Duodenal mucosa (tissue), 2 donors: Measurements from ENCODE around the gene EHD3.
A peak's percentile ranks its signal among the peaks of the same experiment; 100 is the strongest.

Experiments used
- H3K27ac ChIP-seq: one replicate; pipeline ENCODE4 v1.7.0; 2013; ENCODE audit warnings: low read depth, low read length
- H3K27me3 ChIP-seq, 2 donors: one replicate each; pipeline ENCODE4 v1.7.0; 2013; ENCODE audit warnings: low read length in 2 of 2, control low read depth in 1 of 2; ENCODE audit not compliant: insufficient read depth in 2 of 2, control insufficient read depth in 1 of 2
- H3K36me3 ChIP-seq, 2 donors: one replicate each; pipeline ENCODE4 v1.7.0; 2013; ENCODE audit warnings: low read length in 2 of 2, control low read depth in 1 of 2; ENCODE audit not compliant: insufficient read depth in 2 of 2, control insufficient read depth in 1 of 2
- H3K4me1 ChIP-seq, 2 donors: one replicate each; pipeline ENCODE4 v1.7.0; 2013; ENCODE audit warnings: low read length in 2 of 2, control low read depth in 1 of 2; ENCODE audit not compliant: insufficient read depth in 2 of 2, control insufficient read depth in 1 of 2
- H3K4me3 ChIP-seq, 2 donors: one replicate each; pipeline ENCODE4 v1.7.0; 2013; ENCODE audit warnings: low read length in 2 of 2, low read depth in 1 of 2
- H3K9ac ChIP-seq, 2 donors: one replicate each; pipeline ENCODE4 v1.7.0; 2013; ENCODE audit warnings: low read length in 2 of 2, low read depth in 1 of 2
- H3K9me3 ChIP-seq, 2 donors: one replicate each; pipeline ENCODE4 v1.7.0; 2013; ENCODE audit warnings: low read length in 2 of 2, control low read depth in 1 of 2; ENCODE audit not compliant: control insufficient read depth in 1 of 2

The EHD3 gene

DNA sequence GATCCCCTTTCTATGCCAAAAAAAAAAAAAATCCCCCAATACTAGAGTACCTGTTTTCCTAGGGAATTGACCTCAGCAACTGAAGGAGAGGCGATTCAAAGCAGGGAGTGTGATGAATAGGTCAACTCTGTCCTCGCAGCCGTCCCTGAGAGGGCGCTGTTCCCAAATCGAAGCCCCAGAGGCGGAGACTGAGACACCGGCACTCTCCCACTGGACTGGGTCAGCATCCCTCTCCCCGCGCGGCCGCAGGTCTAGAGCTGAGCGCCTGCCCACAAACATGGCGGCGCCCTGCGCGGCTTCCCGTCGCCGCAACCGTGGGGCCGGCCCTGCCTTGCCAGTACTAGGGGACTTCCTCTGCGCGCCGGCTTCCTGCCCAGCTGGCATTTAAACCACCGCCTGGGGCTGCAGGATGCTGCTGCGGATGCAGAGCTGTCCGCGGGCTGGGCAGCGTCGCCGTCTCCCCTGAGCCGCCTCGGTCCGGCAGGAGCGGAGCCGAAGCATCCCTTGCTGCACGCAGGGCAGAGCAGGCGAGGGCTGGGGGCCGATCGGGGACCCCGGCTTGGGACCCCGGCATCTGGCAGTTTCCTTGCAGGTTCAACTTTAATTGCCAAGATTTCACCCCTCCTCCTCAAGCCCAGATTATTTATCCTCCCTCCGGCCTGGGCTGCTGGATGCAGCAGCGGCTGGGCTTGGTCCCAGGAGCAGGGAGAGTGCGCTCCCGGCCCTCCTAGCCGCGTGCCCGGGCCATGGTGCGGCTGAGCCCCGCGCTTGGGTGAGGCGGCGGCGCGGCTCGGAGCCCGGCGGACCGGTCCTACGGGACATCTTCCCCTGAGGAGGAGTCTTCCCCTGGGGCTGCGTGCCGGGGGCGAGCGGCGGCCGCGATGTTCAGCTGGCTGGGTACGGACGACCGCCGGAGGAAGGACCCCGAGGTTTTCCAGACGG lies at the start of gene EHD3:
EHD3 (plus strand) TSS at position 412 of the 942 bp plus-strand sequence; CDS start at position 882, 470 bp downstream.
- H3K36me3 ChIP-seq, result no peaks in the 10 kb centered on the region
- no peak within 1 kb of the TSS for H3K27ac ChIP-seq
- no peaks in the 10 kb centered on the region for H3K9me3 ChIP-seq
- peaks cover 0 to 10% of the 10 kb centered on the region in 2 donors for H3K27me3 ChIP-seq
- H3K4me3 ChIP-seq, result peak within 1 kb of the TSS; percentile 78 to 80
- H3K9ac ChIP-seq, result peak within 1 kb of the TSS; percentile 32 to 48
- peaks cover 8 to 11% of the 10 kb centered on the region in 2 donors for H3K4me1 ChIP-seq

DNA sequence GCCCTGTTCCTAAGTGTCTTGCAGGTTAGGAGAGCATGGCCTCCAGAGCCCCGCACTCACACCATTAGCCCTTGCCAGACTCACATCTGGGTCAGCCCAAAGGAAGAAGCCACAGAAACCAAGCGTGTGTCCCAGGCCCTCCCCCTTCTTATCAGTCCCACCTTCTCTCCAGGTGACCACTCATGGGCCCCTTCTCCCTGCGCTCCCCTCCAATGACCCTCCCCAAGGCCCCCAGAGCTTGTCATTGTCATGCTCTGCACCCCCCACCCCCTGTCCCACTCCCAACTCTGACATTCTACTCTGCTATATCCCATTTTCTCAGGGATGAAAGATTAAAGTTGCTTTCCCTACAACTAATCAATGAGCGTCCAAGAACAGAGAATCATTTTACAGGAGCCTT lies 46.8 kb upstream of the EHD3 start:
- Histone ChIP-seq H3K36me3 (no peaks in the 10 kb centered on the region), H3K4me1 (no peaks in the 10 kb centered on the region), H3K9ac (no peak overlapping the region), H3K27me3 (peaks cover 0 to 4% of the 10 kb centered on the region in 2 donors), H3K27ac (no peak overlapping the region), H3K9me3 (no peaks in the 10 kb centered on the region), H3K4me3 (no peak overlapping the region)

DNA sequence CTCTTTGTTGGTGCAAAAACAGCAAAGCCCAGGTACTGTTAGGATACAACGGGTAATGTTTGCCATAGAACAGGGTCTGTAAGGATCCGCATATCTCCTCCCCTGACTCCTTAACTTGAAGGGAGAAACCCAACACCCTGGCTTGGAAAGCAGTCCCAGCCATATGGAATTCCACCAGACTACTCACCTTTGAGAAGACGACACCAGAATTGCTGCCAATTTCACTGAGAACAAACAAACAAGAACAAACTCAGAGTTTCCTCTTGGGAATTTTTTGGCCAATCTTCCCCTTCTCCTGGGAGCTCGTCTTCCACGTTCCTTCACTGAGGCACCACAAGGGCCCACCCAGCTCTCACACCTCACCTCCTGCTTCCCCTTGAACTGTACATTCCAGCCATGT lies 45.8 kb upstream of the EHD3 start:
- Histone ChIP-seq H3K4me3 (no peak overlapping the region), H3K9me3 (no peaks in the 10 kb centered on the region), H3K36me3 (no peaks in the 10 kb centered on the region), H3K27me3 (peaks cover 0 to 4% of the 10 kb centered on the region in 2 donors), H3K9ac (no peak overlapping the region), H3K4me1 (no peaks in the 10 kb centered on the region), H3K27ac (no peak overlapping the region)

DNA sequence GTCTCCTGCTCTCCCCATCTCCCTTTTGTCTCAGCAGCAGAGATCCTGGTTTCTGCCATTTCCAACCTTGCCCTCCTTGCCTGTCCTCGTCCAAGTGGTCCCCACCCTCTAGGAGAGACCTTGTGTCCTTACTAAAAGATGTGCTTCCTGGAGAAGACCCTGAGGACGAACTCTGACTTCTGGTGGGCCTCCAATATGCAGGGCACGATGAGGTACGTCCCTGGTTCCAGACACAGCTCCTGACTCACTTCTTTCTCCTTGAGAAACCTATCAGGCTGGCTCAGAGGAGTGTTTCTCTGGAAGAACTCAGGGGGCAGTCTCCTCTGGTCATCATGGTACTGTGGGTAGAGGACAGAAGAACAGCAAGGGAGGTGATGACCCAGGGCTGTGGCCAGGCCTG lies 44.8 kb upstream of the EHD3 start:
- H3K27me3 ChIP-seq, result peaks cover 0 to 4% of the 10 kb centered on the region in 2 donors

DNA sequence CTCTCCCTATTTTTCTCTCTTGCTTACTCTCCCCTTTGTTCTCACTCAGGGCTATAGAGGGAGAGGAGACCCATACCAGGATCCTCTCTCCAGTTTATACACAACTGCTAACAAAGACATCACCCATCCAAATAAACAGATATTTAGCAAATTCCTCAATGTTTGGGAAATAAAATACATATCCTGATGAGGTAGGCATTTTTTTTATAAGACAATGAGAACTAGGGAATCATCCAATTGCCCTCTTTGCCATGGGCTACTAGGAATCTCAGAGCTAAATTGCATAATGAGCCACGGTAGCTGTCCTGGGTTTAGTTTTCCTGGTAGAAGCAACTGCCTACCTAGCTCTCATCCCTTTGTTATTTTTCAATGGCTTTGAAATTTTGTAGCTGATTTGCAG lies 43.8 kb upstream of the EHD3 start:
- H3K36me3 ChIP-seq, result no peaks in the 10 kb centered on the region
- no peaks in the 10 kb centered on the region for H3K9me3 ChIP-seq
- peaks cover 0 to 4% of the 10 kb centered on the region in 2 donors for H3K27me3 ChIP-seq
- no peak overlapping the region for H3K27ac ChIP-seq
- H3K9ac ChIP-seq, result no peak overlapping the region
- H3K4me3 ChIP-seq, result no peak overlapping the region
- H3K4me1 ChIP-seq, result no peaks in the 10 kb centered on the region

More for the DNA sequence above, 44.8 kb upstream of the EHD3 start:
- Histone ChIP-seq H3K4me1 (no peaks in the 10 kb centered on the region), H3K36me3 (no peaks in the 10 kb centered on the region), H3K27ac (no peak overlapping the region), H3K4me3 (no peak overlapping the region), H3K9ac (no peak overlapping the region), H3K9me3 (no peaks in the 10 kb centered on the region)

DNA sequence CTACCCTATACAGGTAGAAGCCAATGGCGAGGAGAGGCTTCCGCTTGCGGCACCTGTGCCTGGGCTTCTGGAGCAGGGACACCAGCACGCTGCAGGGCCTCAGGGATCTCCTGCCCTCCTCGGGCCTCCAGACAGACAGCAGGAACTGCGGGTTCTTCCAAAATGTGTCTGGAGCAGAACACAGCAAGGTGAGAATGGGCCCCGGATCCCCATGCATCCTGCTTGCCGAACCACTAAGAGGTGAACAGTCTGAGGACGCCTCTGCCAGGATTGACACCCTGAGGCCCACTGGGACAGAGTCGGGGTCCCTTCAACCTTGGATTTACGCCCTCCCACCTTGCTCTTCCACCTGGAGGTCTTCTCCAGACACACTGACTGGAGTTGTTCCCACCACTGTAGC lies 42.0 kb upstream of the EHD3 start:
- Histone ChIP-seq H3K4me3 (no peak overlapping the region), H3K27ac (no peak overlapping the region), H3K36me3 (no peaks in the 10 kb centered on the region), H3K9ac (no peak overlapping the region), H3K4me1 (no peaks in the 10 kb centered on the region), H3K9me3 (no peaks in the 10 kb centered on the region), H3K27me3 (no peaks in the 10 kb centered on the region)

DNA sequence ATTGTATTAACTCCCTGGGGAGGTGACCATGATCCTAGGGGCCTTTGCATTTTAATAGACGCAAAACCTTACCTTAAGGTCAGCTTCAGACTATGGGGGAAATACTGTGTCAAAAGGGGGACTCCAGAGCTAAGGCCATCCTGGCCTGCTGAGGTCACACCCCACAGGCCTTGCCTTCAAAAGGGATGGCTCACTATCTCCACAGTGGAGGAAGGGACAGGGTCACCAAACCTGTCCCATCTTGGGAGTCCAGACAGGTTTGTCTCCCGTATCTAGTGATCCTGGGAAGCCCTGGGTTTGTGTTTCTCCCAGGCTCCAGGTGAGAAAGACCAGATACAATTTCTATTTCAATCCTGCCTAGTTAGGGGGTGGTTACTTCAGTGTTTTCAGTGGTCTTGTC lies 41.6 kb upstream of the EHD3 start:
- H3K27ac ChIP-seq, result no peak overlapping the region
- no peak overlapping the region for H3K4me3 ChIP-seq
- H3K9ac ChIP-seq, result no peak overlapping the region
- H3K27me3 ChIP-seq, result no peaks in the 10 kb centered on the region
- no peaks in the 10 kb centered on the region for H3K9me3 ChIP-seq
- no peaks in the 10 kb centered on the region for H3K4me1 ChIP-seq
- no peaks in the 10 kb centered on the region for H3K36me3 ChIP-seq

DNA sequence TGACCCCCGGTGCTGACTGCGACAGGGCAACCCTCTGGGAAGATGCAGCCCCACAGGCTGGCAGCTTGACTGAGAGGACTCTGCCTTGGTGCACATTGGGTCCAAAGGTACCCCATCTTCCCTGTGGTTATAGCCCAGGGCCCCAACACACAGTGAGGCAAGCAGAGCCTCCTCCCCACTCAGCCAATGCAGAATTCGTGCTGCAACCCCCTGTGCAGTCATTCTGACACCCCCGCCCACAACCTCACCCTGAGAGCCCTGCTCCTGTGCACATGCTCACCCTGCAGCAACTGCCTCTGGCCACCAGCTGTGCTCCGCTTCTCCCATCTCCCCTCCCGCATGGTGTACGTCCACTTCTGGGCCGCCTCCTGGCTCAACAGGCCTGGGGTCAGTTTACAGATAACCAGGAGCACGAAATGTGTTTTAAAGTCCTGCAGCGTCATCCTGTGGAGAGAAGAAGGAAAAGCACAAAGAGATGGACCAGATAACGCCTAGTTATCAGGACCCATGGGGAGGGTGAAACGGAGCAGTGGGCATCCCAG lies 41.0 kb upstream of the EHD3 start:
- Histone ChIP-seq H3K36me3 (no peaks in the 10 kb centered on the region), H3K4me1 (no peaks in the 10 kb centered on the region), H3K27ac (no peak overlapping the region), H3K9ac (no peak overlapping the region), H3K27me3 (no peaks in the 10 kb centered on the region), H3K9me3 (no peaks in the 10 kb centered on the region), H3K4me3 (no peak overlapping the region)

DNA sequence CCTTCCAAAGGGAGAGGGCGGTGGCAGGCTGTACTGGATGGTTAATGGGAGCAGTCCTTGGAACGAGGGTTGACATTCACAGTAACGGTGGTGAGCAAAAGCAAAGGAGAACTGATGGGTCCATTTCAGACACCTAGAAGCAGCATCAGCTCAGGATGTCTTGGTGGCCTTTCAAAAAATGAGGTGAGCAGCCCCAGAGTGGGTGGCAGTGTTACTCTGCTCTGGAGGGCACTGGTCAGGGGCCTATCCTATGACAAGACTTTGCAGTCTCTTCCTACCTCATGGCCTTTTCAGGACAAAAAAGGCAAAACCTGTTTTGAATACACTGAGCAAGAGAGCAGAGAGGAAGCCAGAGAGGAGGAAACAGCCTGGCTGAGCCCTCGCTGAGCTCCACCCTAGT lies 40.1 kb upstream of the EHD3 start:
- Histone ChIP-seq H3K9ac (no peak overlapping the region), H3K4me1 (no peaks in the 10 kb centered on the region), H3K9me3 (no peaks in the 10 kb centered on the region), H3K36me3 (no peaks in the 10 kb centered on the region), H3K27me3 (no peaks in the 10 kb centered on the region), H3K27ac (no peak overlapping the region), H3K4me3 (no peak overlapping the region)

DNA sequence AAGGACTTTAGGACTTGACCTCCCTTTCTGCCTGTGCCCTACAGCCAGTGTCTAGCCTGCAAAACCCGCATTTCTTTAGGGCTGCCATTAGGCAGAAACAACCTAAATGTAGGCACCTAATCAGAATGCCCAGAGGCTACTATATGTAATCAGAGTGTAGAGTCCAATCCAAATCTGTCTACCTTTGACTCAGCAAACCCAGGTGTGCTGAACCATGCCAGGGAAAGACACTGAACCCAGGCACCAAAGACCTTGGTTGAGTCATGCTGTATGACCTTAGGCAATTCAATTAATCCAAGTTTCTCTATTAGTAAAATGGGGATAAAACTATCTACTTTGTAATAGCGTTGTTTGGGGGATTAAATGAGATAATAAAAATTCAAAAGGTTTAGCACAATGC lies 37.3 kb upstream of the EHD3 start:
- no peaks in the 10 kb centered on the region for H3K36me3 ChIP-seq
- no peak overlapping the region for H3K27ac ChIP-seq
- H3K27me3 ChIP-seq, result no peaks in the 10 kb centered on the region
- no peak overlapping the region for H3K4me3 ChIP-seq
- H3K4me1 ChIP-seq, result no peaks in the 10 kb centered on the region
- no peaks in the 10 kb centered on the region for H3K9me3 ChIP-seq
- no peak overlapping the region for H3K9ac ChIP-seq
